WTC11 (cell line): ENCODE data around the gene DLX6. TPM values are rescaled to one million over a fixed set of nuclear protein-coding genes. Genes with fewer than 3 reads are reported as not detected.
A peak's percentile ranks its signal among the peaks of the same experiment; 100 is the strongest.

ENCODE experiments used
- ATAC-seq: fragments of 200-7000 bp; cut with Tn5 transposase; 2 replicates; pipeline ENCODE4 v1.10.0; 2021; ENCODE audit warnings: mild to moderate bottlenecking, moderate library complexity
- CTCF ChIA-PET: fragments of 300-600 bp; sonication (Branson Sonifier 250); formaldehyde crosslinking; loops from one replicate; lab custom pipeline; 2021; ENCODE audit warnings: antibody characterized with exemption; lab: Charles Lee
- POLR2A ChIA-PET: fragments of 350-600 bp; sonication (Branson Sonifier 250); formaldehyde crosslinking; loops from one replicate; lab custom pipeline; 2021; ENCODE audit warnings: antibody characterized with exemption; lab: Charles Lee
- DNase-seq: peaks from one replicate; pipeline ENCODE4 v3.0.0; 2021; ENCODE audit warnings: low spot score
- H3K27ac Mint-ChIP-seq: 2 replicates; pipeline ENCODE4 v1.8.0; 2021; ENCODE audit warnings: mixed read lengths
- H3K27me3 Mint-ChIP-seq: 2 replicates; pipeline ENCODE4 v1.8.0; 2021; ENCODE audit warnings: low read depth, mild to moderate bottlenecking, moderate library complexity, mixed read lengths
- H3K36me3 Mint-ChIP-seq: 2 replicates; pipeline ENCODE4 v1.8.0; 2021; ENCODE audit warnings: mixed read lengths
- H3K4me1 Mint-ChIP-seq: 2 replicates; pipeline ENCODE4 v1.8.0; 2022; ENCODE audit warnings: mixed read lengths
- H3K4me3 Mint-ChIP-seq: 2 replicates; pipeline ENCODE4 v1.8.0; 2021; ENCODE audit warnings: mild to moderate bottlenecking, moderate library complexity, mixed read lengths
- H3K9me3 Mint-ChIP-seq: 2 replicates; pipeline ENCODE4 v1.8.0; 2021; ENCODE audit warnings: mixed read lengths
- CDX4 ChIP-seq: fragments of 250-450 bp; sonication (Bioruptor Pico); IDR thresholded peaks from 2 replicates; pipeline ENCODE4 v1.9.0; 2021; ENCODE audit warnings: moderate library complexity, mild to moderate bottlenecking, inconsistent platforms, borderline replicate concordance
- EMX1 ChIP-seq: fragments of 250-450 bp; sonication (Bioruptor Pico); IDR thresholded peaks from 2 replicates; pipeline ENCODE4 v1.8.0; 2021; ENCODE audit warnings: mild to moderate bottlenecking
- ESRRA ChIP-seq: sonication (generic); formaldehyde crosslinking; IDR thresholded peaks from 2 replicates; pipeline ENCODE4 v1.8.1; 2022; ENCODE audit warnings: mild to moderate bottlenecking, missing genetic modification reagents, borderline replicate concordance
- HMGA2 ChIP-seq: fragments of 250-450 bp; sonication (Bioruptor Pico); IDR thresholded peaks from 2 replicates; pipeline ENCODE4 v1.4.0; 2021; ENCODE audit warnings: mild to moderate bottlenecking, moderate library complexity
- HMGXB4 ChIP-seq: sonication (generic); formaldehyde crosslinking; IDR thresholded peaks from 2 replicates; pipeline ENCODE4 v1.8.1; 2023; ENCODE audit warnings: mild to moderate bottlenecking, moderate library complexity, missing genetic modification reagents
- IRF2 ChIP-seq: sonication (generic); formaldehyde crosslinking; IDR thresholded peaks from 2 replicates; pipeline ENCODE4 v1.8.0; 2022; ENCODE audit warnings: low read depth, missing genetic modification reagents, borderline replicate concordance
- JAZF1 ChIP-seq: fragments of 250-450 bp; sonication (Bioruptor Pico); IDR thresholded peaks from 2 replicates; pipeline ENCODE4 v1.9.0; 2021; ENCODE audit warnings: moderate library complexity, mild to moderate bottlenecking, inconsistent platforms
- MXD4 ChIP-seq: fragments of 250-450 bp; sonication (Bioruptor Pico); IDR thresholded peaks from 2 replicates; pipeline ENCODE4 v1.8.0; 2021; ENCODE audit warnings: mild to moderate bottlenecking, moderate library complexity, borderline replicate concordance
- NFATC4 ChIP-seq: fragments of 250-450 bp; sonication (Bioruptor Pico); IDR thresholded peaks from 2 replicates; pipeline ENCODE4 v1.9.0; 2021; ENCODE audit warnings: mild to moderate bottlenecking
- ZNF232 ChIP-seq: sonication (generic); formaldehyde crosslinking; IDR thresholded peaks from 2 replicates; pipeline ENCODE4 v1.8.0; 2022; ENCODE audit warnings: mild to moderate bottlenecking, missing genetic modification reagents
- total RNA-seq: library from RNA; stranded (reverse); gene quantifications from 3 replicates; pipeline ENCODE4 v1.2.3, GENCODE V29; 2021
- TF ChIP-seq, protein P1 (sequence below): sonication (generic); formaldehyde crosslinking; IDR thresholded peaks from 2 replicates; pipeline ENCODE4 v1.8.1; 2022; ENCODE audit warnings: missing genetic modification reagents, borderline replicate concordance
- TF ChIP-seq, protein P2 (sequence below): sonication (generic); formaldehyde crosslinking; conservative IDR thresholded peaks from 2 replicates; pipeline ENCODE4 v1.8.1; 2022; ENCODE audit warnings: mild to moderate bottlenecking, missing genetic modification reagents
- TF ChIP-seq, protein P3 (sequence below): sonication (generic); formaldehyde crosslinking; IDR thresholded peaks from 2 replicates; pipeline ENCODE4 v1.8.1; 2023; ENCODE audit warnings: mild to moderate bottlenecking, missing genetic modification reagents, moderate library complexity
- TF ChIP-seq, protein P4 (sequence below): sonication (generic); formaldehyde crosslinking; IDR thresholded peaks from 2 replicates; pipeline ENCODE4 v1.8.0; 2023; ENCODE audit warnings: missing genetic modification reagents, mild to moderate bottlenecking, borderline replicate concordance
- TF ChIP-seq, protein P5 (sequence below): fragments of 250-450 bp; sonication (Bioruptor Pico); conservative IDR thresholded peaks from 2 replicates; pipeline ENCODE4 v1.9.0; 2021; ENCODE audit warnings: mild to moderate bottlenecking
- TF ChIP-seq, protein P6 (sequence below): sonication (generic); formaldehyde crosslinking; IDR thresholded peaks from 2 replicates; pipeline ENCODE4 v1.8.1; 2023; ENCODE audit warnings: mild to moderate bottlenecking, missing genetic modification reagents
- TF ChIP-seq, protein P7 (sequence below): sonication (generic); formaldehyde crosslinking; IDR thresholded peaks from 2 replicates; pipeline ENCODE4 v1.8.0; 2022; ENCODE audit warnings: mild to moderate bottlenecking, missing genetic modification reagents

DLX6 gene
- total RNA-seq, 1 experiment from 2014 or later: 0.09 TPM

DNA sequence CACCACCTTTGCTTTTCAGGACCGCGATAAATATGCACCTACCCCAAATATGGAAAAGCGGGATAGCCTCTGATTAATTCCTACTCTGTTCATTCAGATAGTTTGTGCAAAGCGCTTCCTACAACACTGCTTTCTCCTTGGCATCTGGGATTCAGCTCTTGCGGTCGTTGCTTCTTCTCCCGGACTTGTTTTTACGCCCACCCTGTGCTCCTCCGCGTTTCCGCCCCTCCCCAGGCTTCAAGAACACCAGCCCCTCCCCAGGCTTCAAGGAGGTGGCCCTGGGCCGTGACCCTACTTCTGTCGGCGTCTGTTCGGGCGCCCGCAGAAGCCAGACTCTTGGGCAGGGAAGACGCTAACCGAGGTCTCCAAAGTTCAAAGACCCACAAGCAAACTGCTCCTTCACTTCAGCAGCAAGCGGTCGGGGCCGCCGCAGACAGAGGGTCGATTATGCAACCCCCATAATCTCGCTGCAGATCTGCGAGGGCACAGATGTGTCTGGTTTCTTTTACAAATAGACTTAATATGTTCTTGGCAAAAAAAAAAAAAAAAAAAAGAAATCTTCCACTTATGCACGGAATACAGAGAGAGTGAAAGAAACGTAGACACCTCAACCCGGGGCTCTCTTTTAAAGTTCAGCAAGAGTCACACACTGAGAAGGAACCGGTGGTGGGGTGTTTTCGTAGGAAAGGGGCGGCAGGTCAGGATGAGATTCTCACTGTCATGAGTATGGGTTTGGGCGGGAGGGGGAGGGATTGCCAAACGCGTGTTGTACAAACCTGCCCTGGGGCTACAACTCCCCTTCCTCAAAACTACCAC is 17.3 kb downstream of the DLX6 start:
- no peak for DNase-seq
- H3K27ac Mint-ChIP-seq: no peak overlapping the region

More for the DNA sequence above, 17.3 kb downstream of the DLX6 start:
- TF ChIP-seq, protein P1, sequence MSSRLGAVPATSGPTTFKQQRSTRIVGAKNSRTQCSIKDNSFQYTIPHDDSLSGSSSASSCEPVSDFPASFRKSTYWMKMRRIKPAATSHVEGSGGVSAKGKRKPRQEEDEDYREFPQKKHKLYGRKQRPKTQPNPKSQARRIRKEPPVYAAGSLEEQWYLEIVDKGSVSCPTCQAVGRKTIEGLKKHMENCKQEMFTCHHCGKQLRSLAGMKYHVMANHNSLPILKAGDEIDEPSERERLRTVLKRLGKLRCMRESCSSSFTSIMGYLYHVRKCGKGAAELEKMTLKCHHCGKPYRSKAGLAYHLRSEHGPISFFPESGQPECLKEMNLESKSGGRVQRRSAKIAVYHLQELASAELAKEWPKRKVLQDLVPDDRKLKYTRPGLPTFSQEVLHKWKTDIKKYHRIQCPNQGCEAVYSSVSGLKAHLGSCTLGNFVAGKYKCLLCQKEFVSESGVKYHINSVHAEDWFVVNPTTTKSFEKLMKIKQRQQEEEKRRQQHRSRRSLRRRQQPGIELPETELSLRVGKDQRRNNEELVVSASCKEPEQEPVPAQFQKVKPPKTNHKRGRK (CRISPR knock-in tag): no peak
- TF ChIP-seq ZNF232 (no peak), CDX4 (CRISPR knock-in tag) (no peak), HMGA2 (CRISPR knock-in tag) (no peak), JAZF1 (CRISPR knock-in tag) (no peak), NFATC4 (no peak), MXD4 (CRISPR knock-in tag) (no peak), ESRRA (CRISPR knock-in tag) (no peak), EMX1 (CRISPR knock-in tag) (no peak), HMGXB4 (CRISPR knock-in tag) (no peak), IRF2 (CRISPR knock-in tag) (no peak)
- TF ChIP-seq, protein P2, sequence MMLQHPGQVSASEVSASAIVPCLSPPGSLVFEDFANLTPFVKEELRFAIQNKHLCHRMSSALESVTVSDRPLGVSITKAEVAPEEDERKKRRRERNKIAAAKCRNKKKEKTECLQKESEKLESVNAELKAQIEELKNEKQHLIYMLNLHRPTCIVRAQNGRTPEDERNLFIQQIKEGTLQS (CRISPR knock-in tag): no peak
- TF ChIP-seq, protein P3, sequence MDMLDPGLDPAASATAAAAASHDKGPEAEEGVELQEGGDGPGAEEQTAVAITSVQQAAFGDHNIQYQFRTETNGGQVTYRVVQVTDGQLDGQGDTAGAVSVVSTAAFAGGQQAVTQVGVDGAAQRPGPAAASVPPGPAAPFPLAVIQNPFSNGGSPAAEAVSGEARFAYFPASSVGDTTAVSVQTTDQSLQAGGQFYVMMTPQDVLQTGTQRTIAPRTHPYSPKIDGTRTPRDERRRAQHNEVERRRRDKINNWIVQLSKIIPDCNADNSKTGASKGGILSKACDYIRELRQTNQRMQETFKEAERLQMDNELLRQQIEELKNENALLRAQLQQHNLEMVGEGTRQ (CRISPR knock-in tag): no peak
- TF ChIP-seq, protein P4, sequence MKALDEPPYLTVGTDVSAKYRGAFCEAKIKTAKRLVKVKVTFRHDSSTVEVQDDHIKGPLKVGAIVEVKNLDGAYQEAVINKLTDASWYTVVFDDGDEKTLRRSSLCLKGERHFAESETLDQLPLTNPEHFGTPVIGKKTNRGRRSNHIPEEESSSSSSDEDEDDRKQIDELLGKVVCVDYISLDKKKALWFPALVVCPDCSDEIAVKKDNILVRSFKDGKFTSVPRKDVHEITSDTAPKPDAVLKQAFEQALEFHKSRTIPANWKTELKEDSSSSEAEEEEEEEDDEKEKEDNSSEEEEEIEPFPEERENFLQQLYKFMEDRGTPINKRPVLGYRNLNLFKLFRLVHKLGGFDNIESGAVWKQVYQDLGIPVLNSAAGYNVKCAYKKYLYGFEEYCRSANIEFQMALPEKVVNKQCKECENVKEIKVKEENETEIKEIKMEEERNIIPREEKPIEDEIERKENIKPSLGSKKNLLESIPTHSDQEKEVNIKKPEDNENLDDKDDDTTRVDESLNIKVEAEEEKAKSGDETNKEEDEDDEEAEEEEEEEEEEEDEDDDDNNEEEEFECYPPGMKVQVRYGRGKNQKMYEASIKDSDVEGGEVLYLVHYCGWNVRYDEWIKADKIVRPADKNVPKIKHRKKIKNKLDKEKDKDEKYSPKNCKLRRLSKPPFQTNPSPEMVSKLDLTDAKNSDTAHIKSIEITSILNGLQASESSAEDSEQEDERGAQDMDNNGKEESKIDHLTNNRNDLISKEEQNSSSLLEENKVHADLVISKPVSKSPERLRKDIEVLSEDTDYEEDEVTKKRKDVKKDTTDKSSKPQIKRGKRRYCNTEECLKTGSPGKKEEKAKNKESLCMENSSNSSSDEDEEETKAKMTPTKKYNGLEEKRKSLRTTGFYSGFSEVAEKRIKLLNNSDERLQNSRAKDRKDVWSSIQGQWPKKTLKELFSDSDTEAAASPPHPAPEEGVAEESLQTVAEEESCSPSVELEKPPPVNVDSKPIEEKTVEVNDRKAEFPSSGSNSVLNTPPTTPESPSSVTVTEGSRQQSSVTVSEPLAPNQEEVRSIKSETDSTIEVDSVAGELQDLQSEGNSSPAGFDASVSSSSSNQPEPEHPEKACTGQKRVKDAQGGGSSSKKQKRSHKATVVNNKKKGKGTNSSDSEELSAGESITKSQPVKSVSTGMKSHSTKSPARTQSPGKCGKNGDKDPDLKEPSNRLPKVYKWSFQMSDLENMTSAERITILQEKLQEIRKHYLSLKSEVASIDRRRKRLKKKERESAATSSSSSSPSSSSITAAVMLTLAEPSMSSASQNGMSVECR: no peak
- TF ChIP-seq, protein P5, sequence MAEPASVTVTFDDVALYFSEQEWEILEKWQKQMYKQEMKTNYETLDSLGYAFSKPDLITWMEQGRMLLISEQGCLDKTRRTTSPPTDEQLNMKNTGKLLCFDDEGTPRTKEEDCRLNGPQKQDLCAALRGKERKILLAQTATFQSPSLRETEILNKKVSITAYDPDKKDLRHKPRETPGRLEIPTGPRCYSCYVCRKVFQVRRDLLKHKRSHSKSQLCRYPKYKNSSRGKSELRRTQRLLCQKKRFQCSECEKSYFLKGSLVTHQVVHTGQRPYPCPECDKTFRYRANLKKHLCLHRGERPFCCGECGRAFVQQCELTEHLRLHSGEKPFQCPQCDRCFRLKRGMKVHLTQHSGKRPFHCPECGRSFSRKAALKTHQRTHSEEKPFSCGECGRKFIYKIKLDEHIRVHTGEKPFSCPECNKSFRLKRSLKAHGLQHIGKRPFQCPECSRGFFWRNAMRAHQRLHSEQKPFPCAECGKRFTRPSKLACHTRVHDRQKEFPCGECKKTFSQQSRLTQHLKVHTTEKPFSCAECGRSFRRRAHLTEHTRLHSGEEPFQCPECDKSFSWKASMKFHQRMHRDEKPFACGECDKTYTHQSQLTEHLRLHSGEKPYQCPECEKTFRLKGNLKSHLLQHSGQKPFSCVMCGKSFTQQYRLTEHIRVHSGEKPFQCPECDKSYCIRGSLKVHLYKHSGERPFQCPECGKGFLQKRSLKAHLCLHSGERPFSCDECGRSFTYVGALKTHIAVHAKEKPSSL: no peak
- TF ChIP-seq, protein P6, sequence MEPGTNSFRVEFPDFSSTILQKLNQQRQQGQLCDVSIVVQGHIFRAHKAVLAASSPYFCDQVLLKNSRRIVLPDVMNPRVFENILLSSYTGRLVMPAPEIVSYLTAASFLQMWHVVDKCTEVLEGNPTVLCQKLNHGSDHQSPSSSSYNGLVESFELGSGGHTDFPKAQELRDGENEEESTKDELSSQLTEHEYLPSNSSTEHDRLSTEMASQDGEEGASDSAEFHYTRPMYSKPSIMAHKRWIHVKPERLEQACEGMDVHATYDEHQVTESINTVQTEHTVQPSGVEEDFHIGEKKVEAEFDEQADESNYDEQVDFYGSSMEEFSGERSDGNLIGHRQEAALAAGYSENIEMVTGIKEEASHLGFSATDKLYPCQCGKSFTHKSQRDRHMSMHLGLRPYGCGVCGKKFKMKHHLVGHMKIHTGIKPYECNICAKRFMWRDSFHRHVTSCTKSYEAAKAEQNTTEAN (CRISPR knock-in tag): no peak
- TF ChIP-seq, protein P7, sequence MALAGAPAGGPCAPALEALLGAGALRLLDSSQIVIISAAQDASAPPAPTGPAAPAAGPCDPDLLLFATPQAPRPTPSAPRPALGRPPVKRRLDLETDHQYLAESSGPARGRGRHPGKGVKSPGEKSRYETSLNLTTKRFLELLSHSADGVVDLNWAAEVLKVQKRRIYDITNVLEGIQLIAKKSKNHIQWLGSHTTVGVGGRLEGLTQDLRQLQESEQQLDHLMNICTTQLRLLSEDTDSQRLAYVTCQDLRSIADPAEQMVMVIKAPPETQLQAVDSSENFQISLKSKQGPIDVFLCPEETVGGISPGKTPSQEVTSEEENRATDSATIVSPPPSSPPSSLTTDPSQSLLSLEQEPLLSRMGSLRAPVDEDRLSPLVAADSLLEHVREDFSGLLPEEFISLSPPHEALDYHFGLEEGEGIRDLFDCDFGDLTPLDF (CRISPR knock-in tag): no peak
- H3K36me3 Mint-ChIP-seq: no peaks in the 10 kb centered on the region
- H3K4me3 Mint-ChIP-seq: peak overlapping the region; percentile 63
- no peaks in the 10 kb centered on the region for H3K9me3 Mint-ChIP-seq
- H3K4me1 Mint-ChIP-seq: peaks cover 87% of the 10 kb centered on the region
- no peak for ATAC-seq
- ChIA-PET CTCF (interaction anchor here (0.5 to 2.4 kb wide), 2 partner anchors 16 to 64 kb away, joined by 3 to 20 read pairs; partner anchors contain the start of gene DLX6), POLR2A (interaction anchor here (0.6 to 2.4 kb wide), 3 partner anchors 16 to 1347 kb away, joined by 3 to 19 read pairs (median 5); partner anchors contain the start of gene DLX6)
- H3K27me3 Mint-ChIP-seq: peaks cover 100% of the 10 kb centered on the region
